ENCODE results near the gene ACACB.

GRCh38 chr12:109263439-109263838 lies 147.1 kb downstream of the ACACB start:
- TF ChIP-seq TAF1 (IDR thresholded peaks at IDR 0.05; ENCODE audit: borderline replicate concordance, insufficient read depth, low read length) (no peak), POLR2AphosphoS5 (IDR thresholded peaks at IDR 0.05; ENCODE audit: low read depth, low read length) (no peak), SIN3A (IDR thresholded peaks at IDR 0.05; ENCODE audit: borderline replicate concordance, insufficient read depth, low read length) (no peak)
- TF ChIP-seq, protein P1, sequence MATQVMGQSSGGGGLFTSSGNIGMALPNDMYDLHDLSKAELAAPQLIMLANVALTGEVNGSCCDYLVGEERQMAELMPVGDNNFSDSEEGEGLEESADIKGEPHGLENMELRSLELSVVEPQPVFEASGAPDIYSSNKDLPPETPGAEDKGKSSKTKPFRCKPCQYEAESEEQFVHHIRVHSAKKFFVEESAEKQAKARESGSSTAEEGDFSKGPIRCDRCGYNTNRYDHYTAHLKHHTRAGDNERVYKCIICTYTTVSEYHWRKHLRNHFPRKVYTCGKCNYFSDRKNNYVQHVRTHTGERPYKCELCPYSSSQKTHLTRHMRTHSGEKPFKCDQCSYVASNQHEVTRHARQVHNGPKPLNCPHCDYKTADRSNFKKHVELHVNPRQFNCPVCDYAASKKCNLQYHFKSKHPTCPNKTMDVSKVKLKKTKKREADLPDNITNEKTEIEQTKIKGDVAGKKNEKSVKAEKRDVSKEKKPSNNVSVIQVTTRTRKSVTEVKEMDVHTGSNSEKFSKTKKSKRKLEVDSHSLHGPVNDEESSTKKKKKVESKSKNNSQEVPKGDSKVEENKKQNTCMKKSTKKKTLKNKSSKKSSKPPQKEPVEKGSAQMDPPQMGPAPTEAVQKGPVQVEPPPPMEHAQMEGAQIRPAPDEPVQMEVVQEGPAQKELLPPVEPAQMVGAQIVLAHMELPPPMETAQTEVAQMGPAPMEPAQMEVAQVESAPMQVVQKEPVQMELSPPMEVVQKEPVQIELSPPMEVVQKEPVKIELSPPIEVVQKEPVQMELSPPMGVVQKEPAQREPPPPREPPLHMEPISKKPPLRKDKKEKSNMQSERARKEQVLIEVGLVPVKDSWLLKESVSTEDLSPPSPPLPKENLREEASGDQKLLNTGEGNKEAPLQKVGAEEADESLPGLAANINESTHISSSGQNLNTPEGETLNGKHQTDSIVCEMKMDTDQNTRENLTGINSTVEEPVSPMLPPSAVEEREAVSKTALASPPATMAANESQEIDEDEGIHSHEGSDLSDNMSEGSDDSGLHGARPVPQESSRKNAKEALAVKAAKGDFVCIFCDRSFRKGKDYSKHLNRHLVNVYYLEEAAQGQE (IDR thresholded peaks at IDR 0.05; ENCODE audit: insufficient read depth in 1 of 2, low read depth in 2 of 2, low read length in 2 of 2), result no peak
